H1 (cell line): Measurements from ENCODE around the gene YPEL2. TPM values are rescaled to one million over a fixed set of nuclear protein-coding genes. Genes with fewer than 3 reads are reported as not detected.

Source experiments
- CTCF ChIA-PET: fragments of 300-600 bp; sonication (Branson Sonifier 250); formaldehyde crosslinking; loops from one replicate; lab custom pipeline; 2021; ENCODE audit not compliant: partially characterized antibody; lab: Charles Lee
- POLR2A ChIA-PET: fragments of 300-600 bp; sonication (Branson Sonifier 250); formaldehyde crosslinking; loops from one replicate; lab custom pipeline; 2021; ENCODE audit warnings: inconsistent platforms; ENCODE audit not compliant: partially characterized antibody; lab: Charles Lee
- DNase-seq, 2 experiments: peaks; one replicate each; pipeline versions ENCODE4 v3.0.0 to v3.0.0-alpha.2; 2010 to 2022; ENCODE audit warnings: low spot score in 2 of 2, low read depth in 1 of 2, mixed read lengths in 1 of 2
- FAIRE-seq: peaks from 2 replicates; lab custom pipeline; 2011; peaks lifted over from hg19 to GRCh38; lab: Jason Lieb, UNC
- H2AFZ ChIP-seq: 2 replicates; pipeline ENCODE4 v1.8.1; 2012; ENCODE audit warnings: low read length, inconsistent platforms
- H2AK5ac ChIP-seq: 2 replicates; pipeline ENCODE4 v1.6.1; 2013; ENCODE audit warnings: low read depth, low read length
- H2BK120ac ChIP-seq: replicated peaks from 2 replicates; pipeline ENCODE3; 2013; ENCODE audit warnings: low read depth, low read length, inconsistent platforms
- H2BK12ac ChIP-seq: 2 replicates; pipeline ENCODE4 v1.6.1; 2013; ENCODE audit warnings: low read depth, low read length
- H2BK15ac ChIP-seq: 2 replicates; pipeline ENCODE4 v1.6.1; 2013; ENCODE audit warnings: low read length
- H2BK20ac ChIP-seq: 2 replicates; pipeline ENCODE4 v1.6.1; 2013; ENCODE audit warnings: low read length
- H2BK5ac ChIP-seq: 2 replicates; pipeline ENCODE4 v1.6.1; 2013; ENCODE audit warnings: low read depth, low read length
- H3K14ac ChIP-seq: 2 replicates; pipeline ENCODE4 v1.6.1; 2013; ENCODE audit warnings: inconsistent platforms; ENCODE audit not compliant: insufficient read length
- H3K18ac ChIP-seq: 2 replicates; pipeline ENCODE4 v1.6.1; 2013; ENCODE audit warnings: low read length; ENCODE audit errors: extremely low read depth
- H3K23ac ChIP-seq: 2 replicates; pipeline ENCODE4 v1.6.1; 2013; ENCODE audit warnings: inconsistent platforms; ENCODE audit not compliant: insufficient read length
- H3K23me2 ChIP-seq: 2 replicates; pipeline ENCODE4 v1.6.1; 2013; ENCODE audit warnings: low read depth, low read length
- H3K27ac ChIP-seq: 2 replicates; pipeline ENCODE4 v1.6.1; 2011; ENCODE audit warnings: low read depth, low read length, inconsistent platforms
- H3K27me3 ChIP-seq, 4 experiments: replicated peaks in 1 of 4; 1 replicate in 1 of 4; 2 replicates in 3 of 4; pipeline versions ENCODE4 v1.6.1 to v1.8.1; 2011 to 2013; ENCODE audit warnings: low read length in 3 of 4, mild to moderate bottlenecking in 3 of 4, inconsistent platforms in 2 of 4, mixed read lengths in 2 of 4, moderate library complexity in 1 of 4; ENCODE audit not compliant: control insufficient read depth in 3 of 4, insufficient read depth in 3 of 4; ENCODE audit errors: extremely low read depth in 1 of 4
- H3K36me3 ChIP-seq, 4 experiments: 2 replicates each; pipeline versions ENCODE4 v1.6.1 to v1.8.1; 2011 to 2013; ENCODE audit warnings: mild to moderate bottlenecking in 4 of 4, low read length in 3 of 4, moderate library complexity in 2 of 4, control low read depth in 1 of 4, inconsistent platforms in 1 of 4; ENCODE audit not compliant: insufficient read depth in 4 of 4, control insufficient read depth in 2 of 4
- H3K4ac ChIP-seq: replicated peaks from 2 replicates; pipeline ENCODE3; 2013; ENCODE audit warnings: low read length, low read depth, mixed read lengths, inconsistent platforms; ENCODE audit not compliant: insufficient read length
- H3K4me1 ChIP-seq, 4 experiments: replicated peaks in 1 of 4; 1 replicate in 1 of 4; 2 replicates in 3 of 4; pipeline versions ENCODE4 v1.6.1 to v1.8.1; 2011 to 2013; ENCODE audit warnings: low read length in 3 of 4, inconsistent platforms in 2 of 4, mixed read lengths in 1 of 4; ENCODE audit not compliant: insufficient read depth in 4 of 4, control insufficient read depth in 3 of 4
- H3K4me2 ChIP-seq, 2 experiments: 2 replicates each; pipeline versions ENCODE4 v1.6.1 to v1.8.1; 2011 to 2013; ENCODE audit warnings: low read depth in 2 of 2, low read length in 2 of 2, control low read depth in 1 of 2, inconsistent platforms in 1 of 2, mild to moderate bottlenecking in 1 of 2; ENCODE audit not compliant: insufficient read depth in 1 of 2
- H3K4me3 ChIP-seq, 4 experiments: fragments of 200-600, 300-600 bp in 1 of 4; sonication (generic), shearing (Covaris generic), sonication (Bioruptor Twin) in 1 of 4; 2 replicates each; pipeline versions ENCODE4 v1.5.1 to v1.8.1; 2011 to 2016; ENCODE audit warnings: low read length in 4 of 4, low read depth in 3 of 4, control low read depth in 2 of 4, inconsistent platforms in 2 of 4, mild to moderate bottlenecking in 2 of 4, mixed read lengths in 1 of 4, moderate library complexity in 1 of 4; ENCODE audit not compliant: insufficient read depth in 2 of 4; ENCODE audit errors: extremely low read depth in 1 of 4
- H3K56ac ChIP-seq: replicated peaks from 2 replicates; pipeline ENCODE3; 2013; ENCODE audit warnings: low read depth, mild to moderate bottlenecking, mixed read lengths, low read length, inconsistent platforms; ENCODE audit not compliant: insufficient read length
- H3K79me1 ChIP-seq: 2 replicates; pipeline ENCODE4 v1.6.1; 2013; ENCODE audit warnings: low read depth, low read length, control low read depth
- H3K79me2 ChIP-seq, 2 experiments: 2 replicates each; pipeline versions ENCODE4 v1.6.1 to v1.8.1; 2012 to 2013; ENCODE audit warnings: low read length in 2 of 2, mild to moderate bottlenecking in 2 of 2, inconsistent platforms in 1 of 2; ENCODE audit not compliant: insufficient read depth in 2 of 2, control insufficient read depth in 1 of 2
- H3K9ac ChIP-seq, 4 experiments: replicated peaks in 1 of 4; 1 replicate in 1 of 4; 2 replicates in 3 of 4; pipeline versions ENCODE4 v1.6.1 to v1.8.1; 2011 to 2013; ENCODE audit warnings: low read depth in 3 of 4, low read length in 3 of 4, control low read depth in 2 of 4, mild to moderate bottlenecking in 2 of 4, moderate library complexity in 2 of 4, inconsistent platforms in 1 of 4; ENCODE audit errors: extremely low read depth in 1 of 4
- H3K9me3 ChIP-seq, 2 experiments: 2 replicates each; pipeline versions ENCODE4 v1.6.1 to v1.8.1; 2012 to 2013; ENCODE audit warnings: mild to moderate bottlenecking in 2 of 2, moderate library complexity in 2 of 2, control low read depth in 1 of 2, inconsistent platforms in 1 of 2, low read depth in 1 of 2, low read length in 1 of 2, mixed read lengths in 1 of 2; ENCODE audit not compliant: insufficient read depth in 2 of 2
- H4K20me1 ChIP-seq, 2 experiments: replicated peaks in 1 of 2; 2 replicates each; pipeline versions ENCODE3 to v1.8.1; 2011 to 2013; ENCODE audit warnings: inconsistent platforms in 2 of 2, low read length in 2 of 2, mild to moderate bottlenecking in 1 of 2; ENCODE audit not compliant: insufficient read depth in 2 of 2, control insufficient read depth in 1 of 2
- H4K5ac ChIP-seq: 2 replicates; pipeline ENCODE4 v1.6.1; 2013; ENCODE audit warnings: low read length, low read depth, mixed read lengths, inconsistent platforms; ENCODE audit not compliant: insufficient read length
- H4K8ac ChIP-seq: 2 replicates; pipeline ENCODE4 v1.8.0; 2013; ENCODE audit warnings: mild to moderate bottlenecking, moderate library complexity, low read length, inconsistent platforms; ENCODE audit not compliant: insufficient read depth; ENCODE audit errors: extremely low read depth
- H4K91ac ChIP-seq: replicated peaks from 2 replicates; pipeline ENCODE3; 2013; ENCODE audit warnings: low read length, mixed read lengths, inconsistent platforms; ENCODE audit not compliant: insufficient read length
- CBX8 ChIP-seq: fragments of 300-800, 300-1000 bp; sonication (generic); IDR thresholded peaks from 2 replicates; pipeline ENCODE4 v1.7.1; 2016; ENCODE audit warnings: low read depth, low read length, borderline replicate concordance
- CHD2 ChIP-seq: IDR thresholded peaks from 2 replicates; pipeline ENCODE4 v1.6.1; 2012; ENCODE audit warnings: low read length, improper control_type of control experiment
- CTBP2 ChIP-seq: IDR thresholded peaks from 2 replicates; pipeline ENCODE4 v1.7.0; 2011; ENCODE audit warnings: borderline replicate concordance, mild to moderate bottlenecking, moderate library complexity, mixed read lengths, low read length; ENCODE audit not compliant: insufficient read depth, insufficient read length
- EZH2 ChIP-seq: fragments of 200-600 bp; sonication (generic); IDR thresholded peaks from 2 replicates; pipeline ENCODE4 v1.7.1; 2012; ENCODE audit warnings: low read depth, mild to moderate bottlenecking, moderate library complexity, low read length, inconsistent platforms; ENCODE audit not compliant: severe bottlenecking
- GABPA ChIP-seq: IDR thresholded peaks from 2 replicates; pipeline ENCODE4 v1.6.1; 2011; ENCODE audit warnings: mild to moderate bottlenecking, low read length, moderate library complexity, borderline replicate concordance; ENCODE audit not compliant: insufficient read depth
- GTF2F1 ChIP-seq: IDR thresholded peaks from 2 replicates; pipeline ENCODE4 v1.6.1; 2012; ENCODE audit warnings: low read depth, low read length, improper control_type of control experiment, borderline replicate concordance
- HDAC6 ChIP-seq: IDR thresholded peaks from one replicate; pipeline ENCODE4 v1.7.1; 2012; ENCODE audit warnings: low read depth, mild to moderate bottlenecking, inconsistent platforms, low read length, moderate library complexity
- RFX5 ChIP-seq: IDR thresholded peaks from 2 replicates; pipeline ENCODE4 v1.6.1; 2011; ENCODE audit warnings: low read depth, low read length, improper control_type of control experiment, borderline replicate concordance
- SP4 ChIP-seq: IDR thresholded peaks from 2 replicates; pipeline ENCODE4 v1.6.1; 2012; ENCODE audit warnings: low read length, inconsistent platforms
- ZNF274 ChIP-seq: IDR thresholded peaks from 2 replicates; pipeline ENCODE4 v1.7.0; 2012; ENCODE audit warnings: low read length, borderline replicate concordance; ENCODE audit errors: extremely low read depth
- WGBS, 2 experiments: shearing (Covaris generic) in 1 of 2; methylation state at CpG; one replicate each; pipeline versions ENCODE4 v1.1.6 to v1.1.7; 2013 to 2015; ENCODE audit warnings: low lambda C conversion rate in 2 of 2, mixed read lengths in 2 of 2, inconsistent platforms in 1 of 2, low coverage in 1 of 2, missing lambda C conversion rate in 1 of 2; ENCODE audit not compliant: insufficient replicate concordance in 2 of 2, insufficient coverage in 1 of 2, insufficient read length in 1 of 2; ENCODE audit errors: extremely low coverage in 1 of 2, missing lambda C conversion rate in 1 of 2; 5-methylcytosine and 5-hydroxymethylcytosine counted together
- polyA plus RNA-seq, 7 experiments: library from polyadenylated mRNA; depleted of rRNA in 3 of 7; stranded (reverse) in 5 of 7; unstranded in 2 of 7; fragments of >200 nt in 5 of 7; fragments of 200-250 nt in 2 of 7; gene quantifications; 1 replicate in 5 of 7; 2 replicates in 1 of 7; 4 replicates in 1 of 7; pipeline versions ENCODE4 v1.2.1 to v1.2.3, GENCODE V29; 2011 to 2013; ENCODE audit warnings: missing spikeins in 2 of 7, mixed read lengths in 2 of 7
- total RNA-seq: library from RNA; stranded (reverse); fragmentation: NEBNext Ultra II Directional; extraction: Animal tissue kit (Norgen Biotek cat#: 25700); gene quantifications from 2 replicates; pipeline ENCODE4 v1.2.1, GENCODE V29; 2021
- TF ChIP-seq, protein P1 (sequence below): IDR thresholded peaks from 2 replicates; pipeline ENCODE4 v1.6.1; 2012; ENCODE audit warnings: low read length, inconsistent platforms

The YPEL2 gene
- total and polyA plus RNA-seq, 2 of the 8 experiments (the other 6 are each of a cell fraction or from before 2014, with no cell fraction given) = 1.6 to 3.5 TPM

DNA sequence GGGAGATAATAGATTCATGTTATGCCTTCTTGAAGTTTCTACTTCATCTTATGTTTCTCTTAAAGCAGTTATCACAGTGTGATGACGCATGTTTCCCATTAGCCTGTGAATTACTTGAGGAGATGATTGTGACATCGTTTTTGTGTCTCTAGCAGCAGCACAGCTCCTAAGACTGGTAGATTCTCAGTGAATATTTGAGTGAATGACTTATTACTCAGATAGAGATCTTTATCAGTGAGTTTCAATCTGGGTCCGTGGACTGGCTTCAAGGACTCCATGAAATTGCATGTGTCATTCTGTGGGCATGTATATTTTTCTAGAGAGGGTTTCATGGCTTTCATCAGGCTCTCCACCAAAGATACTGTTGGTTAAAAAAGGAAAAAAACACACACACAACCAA lies 29.9 kb downstream of the YPEL2 start:
- Histone ChIP-seq H3K23ac (no peak overlapping the region), H2BK15ac (no peak overlapping the region), H2BK5ac (no peak overlapping the region), H2BK120ac (no peak overlapping the region), H4K91ac (no peak overlapping the region), H3K4me1 (peaks cover 7 to 15% (median 11%) of the 10 kb centered on the region in 4 experiments), H2AFZ (no peak overlapping the region), H3K79me1 (no peaks in the 10 kb centered on the region), H3K79me2 (no peaks in the 10 kb centered on the region), H3K4ac (no peak overlapping the region), H3K9ac (no peak overlapping the region), H3K56ac (no peak overlapping the region), H3K9me3 (no peaks in the 10 kb centered on the region; a peak in 1 of 4 replicates), H2BK20ac (no peak overlapping the region), H3K4me2 (no peak overlapping the region), H2AK5ac (no peak overlapping the region), H4K8ac (no peak overlapping the region), H3K27ac (no peak overlapping the region), H2BK12ac (no peak overlapping the region), H3K14ac (no peak overlapping the region), H3K23me2 (no peaks in the 10 kb centered on the region), H3K36me3 (no peaks in the 10 kb centered on the region; a peak in 1 of 8 replicates), H3K27me3 (no peaks in the 10 kb centered on the region), H3K4me3 (no peak overlapping the region), H4K5ac (no peak overlapping the region), H4K20me1 (no peaks in the 10 kb centered on the region), H3K18ac (no peak overlapping the region)
- no peak for FAIRE-seq
- CTCF ChIA-PET = interaction anchor here (0.6 kb wide), 1 partner anchor 61 kb away, joined by 5 read pairs; no protein-coding TSS in a partner anchor
- no peak for DNase-seq
- POLR2A ChIA-PET = no interaction called here
- TF ChIP-seq SP4 (no peak), CTBP2 (no peak), HDAC6 (no peak), CBX8 (no peak), GTF2F1 (no peak), EZH2 (no peak), ZNF274 (no peak), CHD2 (no peak), GABPA (no peak), RFX5 (no peak)
- TF ChIP-seq, protein P1, sequence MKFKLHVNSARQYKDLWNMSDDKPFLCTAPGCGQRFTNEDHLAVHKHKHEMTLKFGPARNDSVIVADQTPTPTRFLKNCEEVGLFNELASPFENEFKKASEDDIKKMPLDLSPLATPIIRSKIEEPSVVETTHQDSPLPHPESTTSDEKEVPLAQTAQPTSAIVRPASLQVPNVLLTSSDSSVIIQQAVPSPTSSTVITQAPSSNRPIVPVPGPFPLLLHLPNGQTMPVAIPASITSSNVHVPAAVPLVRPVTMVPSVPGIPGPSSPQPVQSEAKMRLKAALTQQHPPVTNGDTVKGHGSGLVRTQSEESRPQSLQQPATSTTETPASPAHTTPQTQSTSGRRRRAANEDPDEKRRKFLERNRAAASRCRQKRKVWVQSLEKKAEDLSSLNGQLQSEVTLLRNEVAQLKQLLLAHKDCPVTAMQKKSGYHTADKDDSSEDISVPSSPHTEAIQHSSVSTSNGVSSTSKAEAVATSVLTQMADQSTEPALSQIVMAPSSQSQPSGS = no peak
- WGBS, 2 experiments = 86% methylated on average over 3 of the region's 3 CpGs; no CpG with 5 or more reads in 1 of the 2 experiments
